GM12891 (cell line): Measurements from ENCODE around the gene CHST8.

Source experiments
- DNase-seq: peaks from one replicate; pipeline ENCODE4 v3.0.0; 2011; ENCODE audit warnings: low spot score; ENCODE audit not compliant: insufficient read length
- FAIRE-seq: peaks from 2 replicates; lab custom pipeline; 2011; peaks lifted over from hg19 to GRCh38; lab: Jason Lieb, UNC
- PAX5 ChIP-seq: IDR thresholded peaks from 2 replicates; pipeline ENCODE4 v1.6.1; 2011; ENCODE audit warnings: low read length, moderate library complexity, mild to moderate bottlenecking; ENCODE audit not compliant: insufficient read depth, severe bottlenecking
- POLR2A ChIP-seq: IDR thresholded peaks from 2 replicates; pipeline ENCODE4 v1.6.1; 2011; ENCODE audit warnings: low read depth, low read length, control low read depth
- POLR2AphosphoS5 ChIP-seq: IDR thresholded peaks from 2 replicates; pipeline ENCODE4 v1.6.1; 2011; ENCODE audit warnings: low read depth, low read length, control low read depth
- POU2F2 ChIP-seq: IDR thresholded peaks from 2 replicates; pipeline ENCODE4 v1.6.1; 2011; ENCODE audit warnings: low read depth, mild to moderate bottlenecking, control low read depth, low read length, moderate library complexity
- SPI1 ChIP-seq: IDR thresholded peaks from 2 replicates; pipeline ENCODE4 v1.6.1; 2011; ENCODE audit warnings: low read depth, low read length, control low read depth
- TAF1 ChIP-seq: IDR thresholded peaks from 2 replicates; pipeline ENCODE4 v1.6.1; 2011; ENCODE audit warnings: low read depth, low read length, control low read depth

CHST8 gene

GRCh38 chr19:33772858-33773180 lies 151.1 kb downstream of the CHST8 start:
- TF ChIP-seq SPI1: no peak
- TF ChIP-seq PAX5: no peak
- FAIRE-seq (no peak), DNase-seq (no peak)

GRCh38 chr19:33773704-33774624 lies 152.2 kb downstream of the CHST8 start:
- TF ChIP-seq POLR2A: no peak
- no peak for TF ChIP-seq POLR2AphosphoS5
- TF ChIP-seq PAX5: no peak
- TF ChIP-seq POU2F2: no peak
- no peak for TF ChIP-seq SPI1
- TF ChIP-seq TAF1: no peak
- DNase-seq (no peak), FAIRE-seq (no peak)

GRCh38 chr19:33774751-33775150 lies 153.0 kb downstream of the CHST8 start:
- no peak for FAIRE-seq
- no peak for TF ChIP-seq POLR2A
- TF ChIP-seq POLR2AphosphoS5: no peak
- TF ChIP-seq PAX5: no peak
- no peak for TF ChIP-seq SPI1
- TF ChIP-seq TAF1: no peak
- no peak for TF ChIP-seq POU2F2

GRCh38 chr19:33775731-33776487 lies 154.2 kb downstream of the CHST8 start:
- no peak for TF ChIP-seq POLR2AphosphoS5
- TF ChIP-seq SPI1: no peak
- no peak for TF ChIP-seq POU2F2
- TF ChIP-seq PAX5: no peak
- TF ChIP-seq TAF1: no peak
- TF ChIP-seq POLR2A: no peak
- DNase-seq: no peak
- FAIRE-seq: no peak

More at GRCh38 chr19:33774751-33775150, 153.0 kb downstream of the CHST8 start:
- DNase-seq: no peak

- DNase-seq (no peak), FAIRE-seq (no peak)
- TF ChIP-seq PAX5 (no peak), POU2F2 (no peak), SPI1 (no peak), POLR2A (no peak), POLR2AphosphoS5 (no peak), TAF1 (no peak)
These were observed 155.6 kb downstream of the CHST8 start for GRCh38 chr19:33777351-33777750.

- DNase-seq (no peak), FAIRE-seq (no peak)
- no peak for TF ChIP-seq POLR2A
- TF ChIP-seq PAX5: no peak
- no peak for TF ChIP-seq POU2F2
- no peak for TF ChIP-seq SPI1
- TF ChIP-seq TAF1: no peak
- no peak for TF ChIP-seq POLR2AphosphoS5
These were observed 156.0 kb downstream of the CHST8 start for GRCh38 chr19:33777753-33778088.

- TF ChIP-seq POLR2AphosphoS5 (no peak), POLR2A (no peak), POU2F2 (no peak), PAX5 (peak; percentile 41), TAF1 (no peak), SPI1 (no peak)
- peak; percentile 99 for DNase-seq
- peak; percentile 87 for FAIRE-seq
These were observed 156.5 kb downstream of the CHST8 start for GRCh38 chr19:33778089-33778791.

GRCh38 chr19:33779849-33780248 lies 158.1 kb downstream of the CHST8 start:
- FAIRE-seq (no peak), DNase-seq (no peak)
- no peak for TF ChIP-seq TAF1
- no peak for TF ChIP-seq POLR2AphosphoS5
- TF ChIP-seq POU2F2: no peak
- no peak for TF ChIP-seq SPI1
- no peak for TF ChIP-seq POLR2A
- no peak for TF ChIP-seq PAX5

GRCh38 chr19:33780251-33780650 lies 158.5 kb downstream of the CHST8 start:
- FAIRE-seq (no peak), DNase-seq (no peak)
- TF ChIP-seq TAF1: no peak
- TF ChIP-seq POLR2AphosphoS5: no peak
- no peak for TF ChIP-seq POLR2A
- no peak for TF ChIP-seq PAX5
- TF ChIP-seq POU2F2: no peak
- no peak for TF ChIP-seq SPI1

- DNase-seq (no peak), FAIRE-seq (no peak)
- TF ChIP-seq PAX5 (no peak), POLR2AphosphoS5 (no peak), TAF1 (no peak), POLR2A (no peak), SPI1 (no peak), POU2F2 (no peak)
These were observed 159.0 kb downstream of the CHST8 start for GRCh38 chr19:33780746-33781145.
